ENCODE measurements around the gene BPIFB1.

GRCh38 chr20:33255005-33255404 lies 28.0 kb upstream of the BPIFB1 start:
- TF ChIP-seq CTCF (IDR thresholded peaks at IDR 0.05): no peak
- TF ChIP-seq POLR2AphosphoS5 (IDR thresholded peaks at IDR 0.05): no peak

All from esophagus muscularis mucosa (tissue), 3 donors.